T-cell (primary cell): Measurements from ENCODE around the gene GTF2F2. TPM values are rescaled to one million over a fixed set of nuclear protein-coding genes. Genes with fewer than 3 reads are reported as not detected.
A peak's percentile ranks its signal among the peaks of the same experiment; 100 is the strongest.

Experiments
- ATAC-seq, 4 experiments: fragments of 200-7000 bp in 3 of 4; fragments of 150-1000 bp in 1 of 4; cut with Tn5 transposase; replicated peaks in 1 of 4; 1 replicate in 3 of 4; 2 replicates in 1 of 4; pipeline ENCODE4 v1.10.0; 2021; ENCODE audit warnings: moderate library complexity in 3 of 4, mild to moderate bottlenecking in 2 of 4, moderate number of reproducible peaks in 1 of 4
- CTCF ChIA-PET, 2 donors: fragments of 300-600 bp; sonication (Branson Sonifier 250); formaldehyde crosslinking; loops; one replicate each; lab custom pipeline; 2022; ENCODE audit warnings: antibody characterized with exemption in 2 of 2; lab: Charles Lee
- POLR2A ChIA-PET, 2 donors: fragments of 300-600 bp; sonication (Branson Sonifier 250); formaldehyde crosslinking; loops; one replicate each; lab custom pipeline; 2022; ENCODE audit warnings: antibody characterized with exemption in 2 of 2; lab: Charles Lee
- DNase-seq, 35 experiments: peaks; one replicate each; pipeline versions ENCODE4 v3.0.0 to v3.0.0-alpha.2; 2013 to 2023
- H3K27ac ChIP-seq: one replicate; pipeline ENCODE4 v1.5.1; 2013; ENCODE audit warnings: low read length
- H3K27me3 ChIP-seq, 2 experiments: replicated peaks in 1 of 2; 1 replicate in 1 of 2; 2 replicates in 1 of 2; pipeline versions ENCODE4 v1.6.1 to v1.7.0; 2013; ENCODE audit warnings: low read length in 1 of 2, mixed read lengths in 1 of 2; ENCODE audit not compliant: control insufficient read depth in 2 of 2, insufficient read depth in 2 of 2; ENCODE audit errors: extremely low read depth in 1 of 2
- H3K36me3 ChIP-seq, 2 donors: 1 replicate in 1 of 2; 2 replicates in 1 of 2; pipeline versions ENCODE4 v1.6.1 to v1.7.0; 2013; ENCODE audit warnings: low read length in 1 of 2; ENCODE audit not compliant: control insufficient read depth in 2 of 2, insufficient read depth in 1 of 2; ENCODE audit errors: extremely low read depth in 1 of 2
- H3K4me1 ChIP-seq, 2 experiments: 1 replicate in 1 of 2; 2 replicates in 1 of 2; pipeline versions ENCODE4 v1.6.1 to v1.7.0; 2013; ENCODE audit warnings: low read length in 2 of 2, mixed read lengths in 1 of 2; ENCODE audit not compliant: insufficient read depth in 2 of 2, control insufficient read depth in 1 of 2; ENCODE audit errors: extremely low read depth in 1 of 2
- H3K4me3 ChIP-seq, 2 donors: 1 replicate in 1 of 2; 2 replicates in 1 of 2; pipeline versions ENCODE4 v1.5.1 to v1.7.0; 2013; ENCODE audit warnings: mild to moderate bottlenecking in 2 of 2, low read length in 1 of 2, moderate library complexity in 1 of 2; ENCODE audit not compliant: control insufficient read depth in 1 of 2; ENCODE audit errors: extremely low read depth in 1 of 2
- H3K9me3 ChIP-seq: 2 replicates; pipeline ENCODE4 v1.7.0; 2013
- H3K27ac Mint-ChIP-seq, 2 donors: one replicate each; pipeline ENCODE4 v1.8.0; 2020 to 2021; ENCODE audit warnings: mild to moderate bottlenecking in 2 of 2, mixed read lengths in 2 of 2
- H3K27me3 Mint-ChIP-seq, 2 donors: one replicate each; pipeline ENCODE4 v1.8.0; 2021 to 2022; ENCODE audit warnings: mixed read lengths in 2 of 2
- H3K36me3 Mint-ChIP-seq: one replicate; pipeline ENCODE4 v1.8.0; 2021; ENCODE audit warnings: mixed read lengths
- H3K4me1 Mint-ChIP-seq, 3 donors: one replicate each; pipeline ENCODE4 v1.8.0; 2020 to 2022; ENCODE audit warnings: mixed read lengths in 3 of 3, mild to moderate bottlenecking in 1 of 3
- H3K4me3 Mint-ChIP-seq, 3 donors: one replicate each; pipeline ENCODE4 v1.8.0; 2020 to 2022; ENCODE audit warnings: mild to moderate bottlenecking in 3 of 3, mixed read lengths in 3 of 3, moderate library complexity in 3 of 3
- H3K9me3 Mint-ChIP-seq, 3 donors: one replicate each; pipeline ENCODE4 v1.8.0; 2020 to 2022; ENCODE audit warnings: mixed read lengths in 3 of 3
- WGBS: methylation state at CpG from one replicate; pipeline ENCODE4 v1.1.5; 2013; ENCODE audit warnings: missing lambda C conversion rate; ENCODE audit not compliant: insufficient coverage; 5-methylcytosine and 5-hydroxymethylcytosine counted together
- total RNA-seq, 35 experiments: library from RNA in 6 of 35; stranded (reverse) in 6 of 35; fragments of 120-200 nt in 1 of 35; gene quantifications; one replicate each; pipeline versions ENCODE4 v1.2.1 to v1.2.4 and lab custom pipeline; 2013 to 2026

The GTF2F2 gene
- total RNA-seq, 5 donors from 2014 or later (not counting 1 experiment from before 2014, with no cell fraction given), result 12.9 to 17.0 (median 15.6) TPM

DNA sequence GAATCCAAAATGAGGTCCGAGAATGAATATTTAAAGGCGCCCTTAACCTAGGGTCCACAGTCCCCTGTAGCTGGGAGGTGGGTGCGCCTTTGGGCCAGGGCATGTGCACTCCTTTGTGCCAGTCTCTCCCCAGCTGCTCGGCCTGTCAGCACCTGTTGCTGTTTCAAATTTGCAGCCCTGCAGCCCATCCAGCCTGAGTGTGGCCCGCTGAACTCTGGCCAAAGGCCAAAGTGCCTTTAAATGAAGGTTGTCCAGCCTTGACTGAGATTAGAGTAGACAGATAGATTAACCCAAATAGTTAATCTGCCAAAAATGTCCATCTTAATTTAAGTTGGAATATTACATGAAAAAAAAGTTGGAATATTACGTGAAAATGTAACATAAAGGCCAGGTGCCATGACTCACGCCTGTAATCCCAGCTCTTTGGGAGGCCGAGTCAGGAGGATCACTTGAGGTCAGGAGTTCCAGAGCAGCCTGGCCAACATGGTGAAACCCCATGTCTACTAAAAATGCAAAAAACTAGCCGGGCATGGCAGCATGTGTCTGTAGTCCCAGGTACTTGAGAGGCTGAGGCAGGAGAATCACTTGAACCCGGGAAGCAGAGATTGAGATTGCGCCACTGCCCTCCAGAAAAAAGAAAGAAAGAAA, 195.3 kb downstream of the GTF2F2 start:
- H3K27me3 ChIP-seq, result peaks cover 0 to 4% of the 10 kb centered on the region in 2 experiments
- no peak overlapping the region for H3K27ac ChIP-seq
- H3K4me3 ChIP-seq, result no peak overlapping the region
- Mint-ChIP-seq H3K27me3 (peaks cover 0 to 2% of the 10 kb centered on the region in 2 donors), H3K4me3 (no peak overlapping the region), H3K27ac (no peak overlapping the region), H3K9me3 (no peaks in the 10 kb centered on the region), H3K36me3 (no peaks in the 10 kb centered on the region), H3K4me1 (peaks cover 8 to 9% (median 9%) of the 10 kb centered on the region in 3 donors)
- no peak for DNase-seq
- ATAC-seq, result no peak
- no peaks in the 10 kb centered on the region for H3K36me3 ChIP-seq
- no peaks in the 10 kb centered on the region for H3K9me3 ChIP-seq
- ChIA-PET CTCF (no interaction called here), POLR2A (no interaction called here)
- H3K4me1 ChIP-seq, result peaks cover 4 to 14% of the 10 kb centered on the region in 2 experiments
- WGBS, result 91% methylated on average over 7 of the region's 11 CpGs

DNA sequence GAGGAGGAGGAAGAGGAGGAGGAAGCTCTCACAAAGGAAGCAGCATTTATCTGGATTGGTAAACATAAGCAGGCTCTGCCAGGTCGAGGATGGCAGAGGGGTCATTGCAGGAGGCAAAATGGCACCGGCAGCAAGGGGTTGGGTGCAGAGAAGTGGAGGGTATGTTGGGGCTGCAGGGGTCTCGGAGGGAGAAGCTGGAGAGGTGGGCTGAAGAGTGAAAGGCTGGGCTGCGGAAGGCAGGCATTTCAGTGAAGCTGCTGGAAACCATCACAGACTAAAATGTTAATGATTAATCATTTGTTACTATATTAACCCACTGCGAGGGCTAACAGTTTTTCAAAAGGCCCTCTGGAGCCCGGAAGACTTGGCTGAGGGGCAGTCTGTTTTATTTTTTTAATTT, 196.0 kb downstream of the GTF2F2 start:
- Mint-ChIP-seq H3K4me1 (peaks cover under 1 to 4% (median 3%) of the 10 kb centered on the region in 3 donors), H3K4me3 (no peak overlapping the region), H3K36me3 (no peaks in the 10 kb centered on the region), H3K27ac (no peak overlapping the region), H3K9me3 (no peaks in the 10 kb centered on the region), H3K27me3 (peaks cover 0 to 2% of the 10 kb centered on the region in 2 donors)
- ChIA-PET CTCF (no interaction called here), POLR2A (no interaction called here)
- no peak overlapping the region for H3K27ac ChIP-seq
- no peak overlapping the region for H3K4me3 ChIP-seq
- ATAC-seq (no peak), DNase-seq (no peak)
- H3K27me3 ChIP-seq, result no peaks in the 10 kb centered on the region
- H3K9me3 ChIP-seq, result no peaks in the 10 kb centered on the region
- H3K36me3 ChIP-seq, result no peaks in the 10 kb centered on the region
- H3K4me1 ChIP-seq, result peaks cover 2 to 7% of the 10 kb centered on the region in 2 experiments
- no CpG with 5 or more reads among the region's 6 CpGs for WGBS

- POLR2A ChIA-PET, result no interaction called here
- H3K27me3 Mint-ChIP-seq, result peaks cover 0 to under 1% of the 10 kb centered on the region in 2 donors
- CTCF ChIA-PET, result interaction anchor here in 1 of 2 donors (0.6 kb wide), 1 partner anchor 11 kb away, joined by 3 read pairs; no protein-coding TSS in a partner anchor
- H3K36me3 Mint-ChIP-seq, result no peaks in the 10 kb centered on the region
- H3K27ac ChIP-seq, result no peak overlapping the region
- H3K9me3 ChIP-seq, result no peaks in the 10 kb centered on the region
- H3K4me3 Mint-ChIP-seq, result no peak overlapping the region
- no peak for DNase-seq
- H3K9me3 Mint-ChIP-seq, result no peaks in the 10 kb centered on the region
- no peaks in the 10 kb centered on the region for H3K36me3 ChIP-seq
- peaks cover under 1% of the 10 kb centered on the region in 2 experiments for H3K4me1 ChIP-seq
- whole genome bisulfite sequencing, result 60% methylated on average over 1 of the region's 5 CpGs
- peaks cover 0 to under 1% (median 0%) of the 10 kb centered on the region in 3 donors for H3K4me1 Mint-ChIP-seq
- H3K27ac Mint-ChIP-seq, result no peak overlapping the region
- ATAC-seq, result no peak
- H3K27me3 ChIP-seq, result no peaks in the 10 kb centered on the region
- H3K4me3 ChIP-seq, result no peak overlapping the region
Observed at GRCh38 chr13:45316996-45317395, 196.7 kb downstream of the GTF2F2 start.

DNA sequence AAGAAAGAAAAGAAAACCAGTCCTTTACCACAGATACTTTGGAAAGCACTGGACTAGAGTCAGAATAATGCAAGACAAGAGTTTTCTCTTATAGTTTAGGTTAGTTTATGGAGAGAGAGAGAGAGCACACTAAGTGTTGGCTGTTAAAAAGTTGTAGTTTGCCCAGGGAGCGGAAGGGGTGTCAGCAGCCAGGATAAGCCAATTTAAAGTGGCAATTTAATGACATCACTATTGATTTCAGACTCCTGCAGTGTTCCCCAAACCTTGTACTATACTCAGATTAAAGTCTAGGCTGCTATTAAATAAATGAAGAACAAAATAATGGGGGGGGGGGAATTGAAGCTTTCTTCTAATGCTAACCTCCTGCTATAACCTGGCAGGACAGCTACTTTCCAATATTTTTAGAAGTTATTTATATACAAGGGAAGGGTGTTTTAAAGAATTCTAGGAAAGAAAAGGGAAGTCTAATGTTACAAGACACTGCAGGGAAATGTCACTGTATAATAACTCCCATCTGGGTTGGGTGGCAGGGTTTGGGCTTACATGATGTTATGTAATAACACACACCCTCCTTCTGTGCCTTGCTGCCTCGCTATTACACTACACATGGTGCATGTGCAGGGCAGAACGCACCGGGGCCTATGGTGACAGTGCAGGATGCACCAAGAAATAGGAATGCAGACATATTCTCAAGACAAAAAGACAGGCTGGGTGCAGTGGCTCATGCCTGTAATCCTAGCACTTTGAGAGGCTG, 200.7 kb downstream of the GTF2F2 start:
- POLR2A ChIA-PET, result no interaction called here
- no peaks in the 10 kb centered on the region for H3K36me3 ChIP-seq
- H3K4me3 ChIP-seq, result no peak overlapping the region
- H3K27ac Mint-ChIP-seq, result no peak overlapping the region
- no peaks in the 10 kb centered on the region for H3K36me3 Mint-ChIP-seq
- WGBS, result 67% methylated on average over 3 of the region's 4 CpGs
- ATAC-seq (no peak), DNase-seq (no peak)
- no peaks in the 10 kb centered on the region for H3K9me3 ChIP-seq
- peaks cover 0 to 6% (median 0%) of the 10 kb centered on the region in 3 donors for H3K4me1 Mint-ChIP-seq
- H3K4me1 ChIP-seq, result no peaks in the 10 kb centered on the region
- CTCF ChIA-PET, result interaction anchor here in 1 of 2 donors (0.6 to 0.7 kb wide), 2 partner anchors 253 to 374 kb away, joined by 3 to 4 read pairs; no protein-coding TSS in a partner anchor
- no peaks in the 10 kb centered on the region for H3K9me3 Mint-ChIP-seq
- no peak overlapping the region for H3K4me3 Mint-ChIP-seq
- no peaks in the 10 kb centered on the region for H3K27me3 Mint-ChIP-seq
- no peaks in the 10 kb centered on the region for H3K27me3 ChIP-seq
- no peak overlapping the region for H3K27ac ChIP-seq

GRCh38 chr13:45325806-45326205, 205.5 kb downstream of the GTF2F2 start:
- Mint-ChIP-seq H3K36me3 (no peaks in the 10 kb centered on the region), H3K27me3 (no peaks in the 10 kb centered on the region), H3K27ac (no peak overlapping the region), H3K9me3 (no peaks in the 10 kb centered on the region), H3K4me3 (no peak overlapping the region), H3K4me1 (peaks cover 37 to 44% (median 38%) of the 10 kb centered on the region in 3 donors)
- H3K4me1 ChIP-seq, result peaks cover 18 to 32% of the 10 kb centered on the region in 2 experiments
- no peak overlapping the region for H3K4me3 ChIP-seq
- no peaks in the 10 kb centered on the region for H3K27me3 ChIP-seq
- no peak overlapping the region for H3K27ac ChIP-seq
- ChIA-PET POLR2A (no interaction called here), CTCF (interaction anchor here in 1 of 2 donors (0.6 kb wide), 1 partner anchor 51 kb away, joined by 3 read pairs; no protein-coding TSS in a partner anchor)
- no peaks in the 10 kb centered on the region for H3K9me3 ChIP-seq
- ATAC-seq, result no peak
- 90% methylated on average over 2 of the region's 4 CpGs for WGBS
- no peaks in the 10 kb centered on the region for H3K36me3 ChIP-seq
- DNase-seq, result no peak

GRCh38 chr13:45327253-45327955, 207.1 kb downstream of the GTF2F2 start:
- DNase-seq, result peak in 1 of 35 experiments; percentile 18
- H3K36me3 ChIP-seq, result no peaks in the 10 kb centered on the region
- H3K4me3 ChIP-seq, result no peak overlapping the region
- Mint-ChIP-seq H3K36me3 (no peaks in the 10 kb centered on the region), H3K9me3 (no peaks in the 10 kb centered on the region), H3K27ac (peak overlapping the region; percentile 63 to 80), H3K4me1 (peaks cover 52 to 58% (median 52%) of the 10 kb centered on the region in 3 donors), H3K27me3 (no peaks in the 10 kb centered on the region), H3K4me3 (peak overlapping the region in 1 of 3 donors; percentile 52)
- ChIA-PET CTCF (interaction anchor here in 1 of 2 donors (0.7 kb wide), 1 partner anchor 10 kb away, joined by 3 read pairs; no protein-coding TSS in a partner anchor), POLR2A (no interaction called here)
- 0% methylated on average over 2 of the region's 9 CpGs for WGBS
- no peaks in the 10 kb centered on the region for H3K27me3 ChIP-seq
- H3K4me1 ChIP-seq, result peaks cover 19 to 32% of the 10 kb centered on the region in 2 experiments
- H3K27ac ChIP-seq, result no peak overlapping the region
- H3K9me3 ChIP-seq, result no peaks in the 10 kb centered on the region
- ATAC-seq, result peak; percentile 31 to 76 (median 66)
